ENCODE data around the gene FBN1. TPM values are rescaled to one million over a fixed set of nuclear protein-coding genes. Genes with fewer than 3 reads are reported as not detected.

FBN1 gene
- total and polyA plus RNA-seq, 2 experiments from 2014 or later = 1.9 to 3.8 TPM

DNA sequence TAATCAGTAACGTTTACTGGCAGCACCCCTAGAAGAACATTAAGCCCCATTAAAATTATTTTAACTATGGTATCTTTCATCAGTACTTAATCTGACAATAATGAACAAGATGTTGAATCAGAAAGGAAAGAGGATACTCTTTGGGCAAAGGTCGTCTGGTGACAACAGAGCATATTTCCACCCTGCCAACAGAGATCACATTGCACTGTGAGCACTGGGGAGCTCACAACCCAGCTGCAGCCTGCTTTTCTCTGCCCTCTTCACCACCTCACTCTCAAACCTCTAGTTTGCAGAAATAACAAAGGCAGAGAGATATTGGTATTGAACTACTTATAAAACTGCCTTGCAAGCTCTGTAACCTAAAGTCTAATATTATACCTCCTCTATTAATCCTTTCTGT is 130.0 kb downstream of the FBN1 start:
- no peak overlapping the region for H3K4me3 Mint-ChIP-seq
- H3K4me2 ChIP-seq = no peak overlapping the region
- H3K36me3 ChIP-seq (ENCODE audit: insufficient read depth) = no peaks in the 10 kb centered on the region
- no peaks in the 10 kb centered on the region for H3K79me2 ChIP-seq (replicated peaks; ENCODE audit: insufficient read depth)
- H3K4me1 Mint-ChIP-seq = peaks cover 5% of the 10 kb centered on the region; the same call in 1 of the 3 replicates
- H2AFZ ChIP-seq = no peak overlapping the region
- H3K27me3 Mint-ChIP-seq (ENCODE audit: insufficient read depth, low read depth, poor library complexity) = no peaks in the 10 kb centered on the region
- no peak for DNase-seq (ENCODE audit: low spot score)
- no peak overlapping the region for H3K4me3 ChIP-seq
- no peaks in the 10 kb centered on the region; the same call in 1 of the 2 replicates for H3K9me2 ChIP-seq (ENCODE audit: insufficient read depth)
- TF ChIP-seq, protein P1, sequence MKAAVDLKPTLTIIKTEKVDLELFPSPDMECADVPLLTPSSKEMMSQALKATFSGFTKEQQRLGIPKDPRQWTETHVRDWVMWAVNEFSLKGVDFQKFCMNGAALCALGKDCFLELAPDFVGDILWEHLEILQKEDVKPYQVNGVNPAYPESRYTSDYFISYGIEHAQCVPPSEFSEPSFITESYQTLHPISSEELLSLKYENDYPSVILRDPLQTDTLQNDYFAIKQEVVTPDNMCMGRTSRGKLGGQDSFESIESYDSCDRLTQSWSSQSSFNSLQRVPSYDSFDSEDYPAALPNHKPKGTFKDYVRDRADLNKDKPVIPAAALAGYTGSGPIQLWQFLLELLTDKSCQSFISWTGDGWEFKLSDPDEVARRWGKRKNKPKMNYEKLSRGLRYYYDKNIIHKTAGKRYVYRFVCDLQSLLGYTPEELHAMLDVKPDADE (IDR thresholded peaks at IDR 0.05) = no peak
- TF ChIP-seq EZH2phosphoT487 (IDR thresholded peaks at IDR 0.05; ENCODE audit: unreplicated experiment) = no peak
- TF ChIP-seq ZNF462 (CRISPR knock-in tag; IDR thresholded peaks at IDR 0.05) = no peak
- TF ChIP-seq CREB1 (CRISPR knock-in tag; IDR thresholded peaks at IDR 0.05; ENCODE audit: low read depth) = no peak
- TF ChIP-seq NANOG (IDR thresholded peaks at IDR 0.05; ENCODE audit: borderline replicate concordance) = no peak
- TF ChIP-seq POLR2AphosphoS5 (IDR thresholded peaks at IDR 0.05; ENCODE audit: low read depth) = no peak
- TF ChIP-seq, protein P2, sequence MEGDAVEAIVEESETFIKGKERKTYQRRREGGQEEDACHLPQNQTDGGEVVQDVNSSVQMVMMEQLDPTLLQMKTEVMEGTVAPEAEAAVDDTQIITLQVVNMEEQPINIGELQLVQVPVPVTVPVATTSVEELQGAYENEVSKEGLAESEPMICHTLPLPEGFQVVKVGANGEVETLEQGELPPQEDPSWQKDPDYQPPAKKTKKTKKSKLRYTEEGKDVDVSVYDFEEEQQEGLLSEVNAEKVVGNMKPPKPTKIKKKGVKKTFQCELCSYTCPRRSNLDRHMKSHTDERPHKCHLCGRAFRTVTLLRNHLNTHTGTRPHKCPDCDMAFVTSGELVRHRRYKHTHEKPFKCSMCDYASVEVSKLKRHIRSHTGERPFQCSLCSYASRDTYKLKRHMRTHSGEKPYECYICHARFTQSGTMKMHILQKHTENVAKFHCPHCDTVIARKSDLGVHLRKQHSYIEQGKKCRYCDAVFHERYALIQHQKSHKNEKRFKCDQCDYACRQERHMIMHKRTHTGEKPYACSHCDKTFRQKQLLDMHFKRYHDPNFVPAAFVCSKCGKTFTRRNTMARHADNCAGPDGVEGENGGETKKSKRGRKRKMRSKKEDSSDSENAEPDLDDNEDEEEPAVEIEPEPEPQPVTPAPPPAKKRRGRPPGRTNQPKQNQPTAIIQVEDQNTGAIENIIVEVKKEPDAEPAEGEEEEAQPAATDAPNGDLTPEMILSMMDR (conservative IDR thresholded peaks at IDR 0.05; ENCODE audit: low read depth in 2 of 2) = no peak
- TF ChIP-seq, protein P3, sequence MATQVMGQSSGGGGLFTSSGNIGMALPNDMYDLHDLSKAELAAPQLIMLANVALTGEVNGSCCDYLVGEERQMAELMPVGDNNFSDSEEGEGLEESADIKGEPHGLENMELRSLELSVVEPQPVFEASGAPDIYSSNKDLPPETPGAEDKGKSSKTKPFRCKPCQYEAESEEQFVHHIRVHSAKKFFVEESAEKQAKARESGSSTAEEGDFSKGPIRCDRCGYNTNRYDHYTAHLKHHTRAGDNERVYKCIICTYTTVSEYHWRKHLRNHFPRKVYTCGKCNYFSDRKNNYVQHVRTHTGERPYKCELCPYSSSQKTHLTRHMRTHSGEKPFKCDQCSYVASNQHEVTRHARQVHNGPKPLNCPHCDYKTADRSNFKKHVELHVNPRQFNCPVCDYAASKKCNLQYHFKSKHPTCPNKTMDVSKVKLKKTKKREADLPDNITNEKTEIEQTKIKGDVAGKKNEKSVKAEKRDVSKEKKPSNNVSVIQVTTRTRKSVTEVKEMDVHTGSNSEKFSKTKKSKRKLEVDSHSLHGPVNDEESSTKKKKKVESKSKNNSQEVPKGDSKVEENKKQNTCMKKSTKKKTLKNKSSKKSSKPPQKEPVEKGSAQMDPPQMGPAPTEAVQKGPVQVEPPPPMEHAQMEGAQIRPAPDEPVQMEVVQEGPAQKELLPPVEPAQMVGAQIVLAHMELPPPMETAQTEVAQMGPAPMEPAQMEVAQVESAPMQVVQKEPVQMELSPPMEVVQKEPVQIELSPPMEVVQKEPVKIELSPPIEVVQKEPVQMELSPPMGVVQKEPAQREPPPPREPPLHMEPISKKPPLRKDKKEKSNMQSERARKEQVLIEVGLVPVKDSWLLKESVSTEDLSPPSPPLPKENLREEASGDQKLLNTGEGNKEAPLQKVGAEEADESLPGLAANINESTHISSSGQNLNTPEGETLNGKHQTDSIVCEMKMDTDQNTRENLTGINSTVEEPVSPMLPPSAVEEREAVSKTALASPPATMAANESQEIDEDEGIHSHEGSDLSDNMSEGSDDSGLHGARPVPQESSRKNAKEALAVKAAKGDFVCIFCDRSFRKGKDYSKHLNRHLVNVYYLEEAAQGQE (IDR thresholded peaks at IDR 0.05; ENCODE audit: unreplicated experiment) = no peak
- no peak for TF ChIP-seq ZNF114 (CRISPR knock-in tag; IDR thresholded peaks at IDR 0.05)
- no peak for TF ChIP-seq ZNF331 (CRISPR knock-in tag; IDR thresholded peaks at IDR 0.05; ENCODE audit: low read depth)
- TF ChIP-seq EZH2 (IDR thresholded peaks at IDR 0.05; ENCODE audit: low read depth, unreplicated experiment) = no peak
- no peak for TF ChIP-seq STAT1 (IDR thresholded peaks at IDR 0.05; ENCODE audit: unreplicated experiment)
- no peak for TF ChIP-seq JUNB (IDR thresholded peaks at IDR 0.05; ENCODE audit: unreplicated experiment)
- no peaks in the 10 kb centered on the region for H3K36me3 Mint-ChIP-seq (ENCODE audit: low read depth)
- H3K27ac ChIP-seq (ENCODE audit: low read depth) = no peak overlapping the region
- ATAC-seq = no peak
- no peaks in the 10 kb centered on the region for H3K4me1 ChIP-seq (ENCODE audit: insufficient read depth)
- no peak overlapping the region for H3K27ac Mint-ChIP-seq
- H3F3A ChIP-seq (replicated peaks; ENCODE audit: low read depth) = no peaks in the 10 kb centered on the region
- no peaks in the 10 kb centered on the region for H4K20me1 ChIP-seq (replicated peaks; ENCODE audit: insufficient read depth)
- no peaks in the 10 kb centered on the region for H3K27me3 ChIP-seq (ENCODE audit: insufficient read depth)
- no peaks in the 10 kb centered on the region for H3K9me3 Mint-ChIP-seq
